GM12878 (cell line): ENCODE data around the gene TNNT2. TPM values are rescaled to one million over a fixed set of nuclear protein-coding genes. Genes with fewer than 3 reads are reported as not detected.

ENCODE experiments used
- ATAC-seq: fragments of 200-7000 bp; cut with Tn5 transposase; 3 replicates; pipeline ENCODE4 v1.9.1; 2020; ENCODE audit warnings: mild to moderate bottlenecking, moderate library complexity
- BruUV-seq: library from RNA; stranded (reverse); fragments of 400-500 nt; replicated peaks from 2 replicates; lab custom pipeline; 2021; lab: Mats Ljungman, UMichigan
- CTCF ChIA-PET: fragments of 300-600 bp; sonication (Branson Sonifier 250); formaldehyde crosslinking; extraction: SDS; loops from one replicate; lab custom pipeline; 2021; ENCODE audit warnings: inconsistent platforms; lab: Yijun Ruan, JAX
- POLR2A ChIA-PET: fragments of 350-600 bp; formaldehyde crosslinking; extraction: SDS; loops from one replicate; lab custom pipeline; 2021; ENCODE audit warnings: inconsistent platforms; lab: Charles Lee
- RAD21 ChIA-PET: fragments of 300-600 bp; sonication (Branson Sonifier 250); formaldehyde crosslinking; loops from one replicate; lab custom pipeline; 2023; ENCODE audit warnings: antibody characterized with exemption; ENCODE audit not compliant: unreplicated experiment; lab: Charles Lee
- SMC1A ChIA-PET: fragments of 300-600 bp; sonication (Branson Sonifier 250); formaldehyde crosslinking; loops from one replicate; lab custom pipeline; 2023; ENCODE audit not compliant: unreplicated experiment, uncharacterized antibody; lab: Charles Lee
- DNase-seq: peaks from one replicate; pipeline ENCODE4 v3.0.0-alpha.2; 2011; ENCODE audit warnings: low read depth, low spot score
- FAIRE-seq: peaks from 3 replicates; lab custom pipeline; 2011; peaks lifted over from hg19 to GRCh38; lab: Jason Lieb, UNC
- H2AFZ ChIP-seq: 2 replicates; pipeline ENCODE4 v1.6.0; 2011; ENCODE audit warnings: low read depth, low read length, control low read depth; ENCODE audit not compliant: control insufficient read depth
- H3K27ac ChIP-seq: 2 replicates; pipeline ENCODE4 v1.5.1; 2011; ENCODE audit warnings: control low read depth; ENCODE audit not compliant: control insufficient read depth, insufficient read depth
- H3K27me3 ChIP-seq, 2 experiments: replicated peaks in 1 of 2; 2 replicates each; pipeline versions ENCODE4 v1.6.0 to v1.6.1; 2011; ENCODE audit warnings: low read length in 1 of 2; ENCODE audit not compliant: control insufficient read depth in 2 of 2, insufficient read depth in 2 of 2
- H3K36me3 ChIP-seq, 2 experiments: 2 replicates each; pipeline ENCODE4 v1.5.1; 2011; ENCODE audit warnings: low read length in 1 of 2; ENCODE audit not compliant: control insufficient read depth in 2 of 2, insufficient read depth in 2 of 2
- H3K4me1 ChIP-seq: 2 replicates; pipeline ENCODE4 v1.6.1; 2011; ENCODE audit warnings: mild to moderate bottlenecking, low read length, moderate library complexity, mixed read lengths; ENCODE audit not compliant: control insufficient read depth, insufficient read depth
- H3K4me2 ChIP-seq: 2 replicates; pipeline ENCODE4 v1.6.0; 2011; ENCODE audit warnings: control low read depth; ENCODE audit not compliant: control insufficient read depth, insufficient read depth
- H3K4me3 ChIP-seq: fragments of 200-600 bp; sonication (generic); 2 replicates; pipeline ENCODE4 v1.5.1; 2016
- H3K79me2 ChIP-seq: 2 replicates; pipeline ENCODE4 v1.6.0; 2011; ENCODE audit warnings: low read length; ENCODE audit not compliant: control insufficient read depth, insufficient read depth
- H3K9ac ChIP-seq: 2 replicates; pipeline ENCODE4 v1.8.0; 2011; ENCODE audit warnings: low read length, control low read depth, mixed read lengths; ENCODE audit not compliant: control insufficient read depth, insufficient read depth
- H3K9me3 ChIP-seq: replicated peaks from 3 replicates; pipeline ENCODE4 v1.5.1; 2011; ENCODE audit warnings: mild to moderate bottlenecking, low read length; ENCODE audit not compliant: control insufficient read depth, insufficient read depth
- H4K20me1 ChIP-seq: 2 replicates; pipeline ENCODE4 v1.6.0; 2011; ENCODE audit not compliant: control insufficient read depth, insufficient read depth
- CBX3 ChIP-seq: fragments of 200-600 bp; sonication (generic); IDR thresholded peaks from 2 replicates; pipeline ENCODE4 v1.6.1; 2016; ENCODE audit warnings: low read depth, borderline replicate concordance
- CEBPB ChIP-seq, 2 experiments: fragments of 150-350 bp in 1 of 2; IDR thresholded peaks; 2 replicates each; pipeline ENCODE4 v1.6.1; 2012 to 2014; ENCODE audit warnings: low read depth in 2 of 2, low read length in 2 of 2, borderline replicate concordance in 1 of 2, inconsistent platforms in 1 of 2
- EGR1 ChIP-seq, 2 experiments: IDR thresholded peaks; 1 replicate in 1 of 2; 2 replicates in 1 of 2; pipeline ENCODE4 v1.6.1; 2011 to 2012; ENCODE audit warnings: low read depth in 2 of 2, low read length in 2 of 2, borderline replicate concordance in 1 of 2, mild to moderate bottlenecking in 1 of 2, moderate library complexity in 1 of 2
- GABPA ChIP-seq: IDR thresholded peaks from 2 replicates; pipeline ENCODE4 v1.6.1; 2014; ENCODE audit warnings: antibody characterized with exemption, low read depth, mild to moderate bottlenecking, inconsistent platforms
- MEF2A ChIP-seq: IDR thresholded peaks from 2 replicates; pipeline ENCODE4 v1.6.1; 2011; ENCODE audit warnings: low read depth, mild to moderate bottlenecking, low read length, moderate library complexity; ENCODE audit not compliant: insufficient read depth
- NFIC ChIP-seq: IDR thresholded peaks from 2 replicates; pipeline ENCODE4 v1.6.1; 2012; ENCODE audit warnings: low read depth, mild to moderate bottlenecking, inconsistent platforms, low read length, moderate library complexity
- PAX8 ChIP-seq: fragments of 450-650 bp; IDR thresholded peaks from 2 replicates; pipeline ENCODE4 v1.6.1; 2017; ENCODE audit warnings: mild to moderate bottlenecking, moderate library complexity
- PML ChIP-seq: IDR thresholded peaks from 2 replicates; pipeline ENCODE4 v1.6.1; 2012; ENCODE audit warnings: low read length, inconsistent platforms
- SRF ChIP-seq, 2 experiments: IDR thresholded peaks; 2 replicates each; pipeline ENCODE4 v1.6.1; 2011; ENCODE audit warnings: low read depth in 2 of 2, low read length in 2 of 2, mild to moderate bottlenecking in 1 of 2, moderate library complexity in 1 of 2
- STAT1 ChIP-seq: fragments of 450-650 bp; conservative IDR thresholded peaks from 2 replicates; pipeline ENCODE4 v1.6.1; 2014; ENCODE audit warnings: antibody characterized with exemption, mild to moderate bottlenecking
- TARDBP ChIP-seq: IDR thresholded peaks from 2 replicates; pipeline ENCODE4 v1.6.1; 2016; ENCODE audit warnings: borderline replicate concordance
- ZNF384 ChIP-seq: IDR thresholded peaks from 2 replicates; pipeline ENCODE4 v1.6.1; 2012; ENCODE audit warnings: low read depth, mild to moderate bottlenecking, low read length, improper control_type of control experiment, borderline replicate concordance
- WGBS: methylation state at CpG from one replicate; pipeline ENCODE4 v1.1.6; 2016; ENCODE audit warnings: low lambda C conversion rate; ENCODE audit not compliant: insufficient replicate concordance, insufficient coverage; ENCODE audit errors: missing lambda C conversion rate; 5-methylcytosine and 5-hydroxymethylcytosine counted together
- in situ Hi-C: fragments of 300-500 bp; cut with MboI; formaldehyde crosslinking; loops from 9 replicates; pipeline ENCODE4 v1.14.3; 2018; ENCODE audit warnings: mixed read lengths
- intact Hi-C: fragments of 100-400 bp; cut with micrococcal nuclease; formaldehyde crosslinking; loops from one replicate; pipeline ENCODE4 v1.14.2; 2022; ENCODE audit not compliant: unreplicated experiment
- polyA plus RNA-seq, 11 experiments: library from polyadenylated mRNA; depleted of rRNA in 4 of 11; unstranded in 6 of 11; stranded (reverse) in 5 of 11; fragments of >200 nt; fragmentation: Nextera tagmentation in 4 of 11; fragmentation: Illumina TruSeq in 1 of 11; extraction: Ambion mirVana in 4 of 11; extraction: Trizol in 1 of 11; gene quantifications; 1 replicate in 1 of 11; 2 replicates in 10 of 11; pipeline versions ENCODE4 v1.2.1 to v1.2.3, GENCODE V29; 2011 to 2016; ENCODE audit warnings: inconsistent platforms in 2 of 11, missing spikeins in 2 of 11, low read depth in 1 of 11
- total RNA-seq, 4 experiments: library from RNA; depleted of rRNA in 3 of 4; stranded (reverse); fragments of >200 nt in 3 of 4; fragmentation: Illumina TruSeq in 1 of 4; extraction: Trizol in 1 of 4; gene quantifications; 2 replicates each; pipeline versions ENCODE4 v1.2.1 to v1.2.3, GENCODE V29; 2013 to 2021
- TF ChIP-seq, protein P1 (sequence below): IDR thresholded peaks from 2 replicates; pipeline ENCODE4 v1.6.1; 2012; ENCODE audit warnings: low read depth, low read length, improper control_type of control experiment
- TF ChIP-seq, protein P2 (sequence below): IDR thresholded peaks from 2 replicates; pipeline ENCODE4 v1.6.1; 2011; ENCODE audit warnings: borderline replicate concordance, low read depth, mild to moderate bottlenecking, moderate library complexity, mixed read lengths, low read length; ENCODE audit not compliant: insufficient read depth; ENCODE audit errors: extremely low read length
- TF ChIP-seq, protein P3 (sequence below): IDR thresholded peaks from 2 replicates; pipeline ENCODE4 v1.6.1; 2011; ENCODE audit warnings: mild to moderate bottlenecking, low read depth, low read length, moderate library complexity; ENCODE audit not compliant: insufficient replicate concordance

TNNT2 gene
- total and polyA plus RNA-seq, 10 of the 15 experiments (the other 5 are each of a cell fraction or from before 2014, with no cell fraction given), result 2.2 TPM; not detected in 9

DNA sequence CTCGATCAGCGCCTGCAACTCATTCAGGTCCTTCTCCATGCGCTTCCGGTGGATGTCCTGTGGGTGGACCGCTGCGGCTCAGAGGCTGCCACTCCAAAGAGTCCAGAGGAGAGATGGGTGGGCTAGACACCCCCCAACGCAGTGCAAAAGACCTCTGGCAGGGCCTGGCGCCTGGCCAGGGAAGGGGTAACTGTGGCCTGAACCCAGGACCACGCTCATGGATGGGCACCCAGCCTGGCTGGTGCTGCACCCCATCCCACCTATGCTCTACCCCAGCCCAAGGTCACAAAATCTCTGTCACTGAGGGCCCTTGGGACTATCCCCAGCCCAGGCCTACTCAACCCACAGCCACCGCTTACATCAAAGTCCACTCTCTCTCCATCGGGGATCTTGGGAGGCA is 12.2 kb downstream of the TNNT2 start:
- Histone ChIP-seq H3K27ac (no peak overlapping the region), H2AFZ (no peak overlapping the region), H3K27me3 (peaks cover 3% of the 10 kb centered on the region in 2 experiments), H3K36me3 (no peaks in the 10 kb centered on the region), H3K9ac (no peak overlapping the region), H3K9me3 (no peaks in the 10 kb centered on the region), H3K4me2 (no peak overlapping the region), H4K20me1 (no peaks in the 10 kb centered on the region), H3K4me1 (no peaks in the 10 kb centered on the region), H3K79me2 (no peaks in the 10 kb centered on the region), H3K4me3 (no peak overlapping the region)
- BruUV-seq, result no TSS peak
- in situ Hi-C loops (no loop called here), intact Hi-C loops (loop anchor here (10.0 kb wide), 1 partner anchor 280 kb away; no protein-coding TSS in a partner anchor)
- ChIA-PET POLR2A (no interaction called here), CTCF (interaction anchor here (0.6 to 1.2 kb wide), 3 partner anchors 15 to 147 kb away, joined by 3 read pairs; no protein-coding TSS in a partner anchor), RAD21 (no interaction called here), SMC1A (no interaction called here)
- FAIRE-seq (no peak), ATAC-seq (no peak), DNase-seq (no peak)
- TF ChIP-seq GABPA, result no peak
- 63% methylated on average over 11 of the region's 11 CpGs for WGBS

DNA sequence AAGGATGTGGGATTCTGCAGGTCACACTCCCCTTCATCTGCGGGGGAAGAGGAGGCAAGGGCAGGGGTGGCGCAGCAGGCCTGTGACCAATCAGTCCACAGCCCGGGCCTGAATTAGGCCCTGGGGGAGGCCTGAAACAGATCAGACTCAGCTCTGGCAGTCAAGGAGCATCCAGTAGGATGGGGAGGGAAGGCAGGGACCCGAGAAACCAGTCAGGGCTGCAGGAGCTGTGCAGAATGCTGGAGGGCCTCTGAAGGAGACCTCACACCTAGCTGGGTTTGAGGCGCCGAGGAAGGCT is 12.7 kb downstream of the TNNT2 start:
- RAD21 ChIA-PET, result no interaction called here
- TF ChIP-seq, protein P1, sequence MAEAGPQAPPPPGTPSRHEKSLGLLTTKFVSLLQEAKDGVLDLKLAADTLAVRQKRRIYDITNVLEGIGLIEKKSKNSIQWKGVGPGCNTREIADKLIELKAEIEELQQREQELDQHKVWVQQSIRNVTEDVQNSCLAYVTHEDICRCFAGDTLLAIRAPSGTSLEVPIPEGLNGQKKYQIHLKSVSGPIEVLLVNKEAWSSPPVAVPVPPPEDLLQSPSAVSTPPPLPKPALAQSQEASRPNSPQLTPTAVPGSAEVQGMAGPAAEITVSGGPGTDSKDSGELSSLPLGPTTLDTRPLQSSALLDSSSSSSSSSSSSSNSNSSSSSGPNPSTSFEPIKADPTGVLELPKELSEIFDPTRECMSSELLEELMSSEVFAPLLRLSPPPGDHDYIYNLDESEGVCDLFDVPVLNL, result no peak
- TF ChIP-seq, protein P2, sequence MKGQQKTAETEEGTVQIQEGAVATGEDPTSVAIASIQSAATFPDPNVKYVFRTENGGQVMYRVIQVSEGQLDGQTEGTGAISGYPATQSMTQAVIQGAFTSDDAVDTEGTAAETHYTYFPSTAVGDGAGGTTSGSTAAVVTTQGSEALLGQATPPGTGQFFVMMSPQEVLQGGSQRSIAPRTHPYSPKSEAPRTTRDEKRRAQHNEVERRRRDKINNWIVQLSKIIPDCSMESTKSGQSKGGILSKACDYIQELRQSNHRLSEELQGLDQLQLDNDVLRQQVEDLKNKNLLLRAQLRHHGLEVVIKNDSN, result no peak
- TF ChIP-seq CBX3 (no peak), ZNF384 (no peak), NFIC (no peak), EGR1 (IDR thresholded peaks at IDR 0.05; ENCODE audit: borderline replicate concordance in 1 of 2, low read depth in 2 of 2, low read length in 2 of 2) (no peak), PAX8 (no peak), MEF2A (no peak), CEBPB (IDR thresholded peaks at IDR 0.05; ENCODE audit: borderline replicate concordance in 1 of 2, low read depth in 2 of 2, low read length in 2 of 2) (no peak), STAT1 (no peak), TARDBP (no peak), SRF (IDR thresholded peaks at IDR 0.05; ENCODE audit: low read depth in 2 of 2, low read length in 2 of 2) (no peak), PML (no peak)
- TF ChIP-seq, protein P3, sequence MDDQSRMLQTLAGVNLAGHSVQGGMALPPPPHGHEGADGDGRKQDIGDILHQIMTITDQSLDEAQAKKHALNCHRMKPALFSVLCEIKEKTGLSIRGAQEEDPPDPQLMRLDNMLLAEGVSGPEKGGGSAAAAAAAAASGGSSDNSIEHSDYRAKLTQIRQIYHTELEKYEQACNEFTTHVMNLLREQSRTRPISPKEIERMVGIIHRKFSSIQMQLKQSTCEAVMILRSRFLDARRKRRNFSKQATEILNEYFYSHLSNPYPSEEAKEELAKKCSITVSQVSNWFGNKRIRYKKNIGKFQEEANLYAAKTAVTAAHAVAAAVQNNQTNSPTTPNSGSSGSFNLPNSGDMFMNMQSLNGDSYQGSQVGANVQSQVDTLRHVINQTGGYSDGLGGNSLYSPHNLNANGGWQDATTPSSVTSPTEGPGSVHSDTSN, result no peak

More for the DNA sequence above, 12.7 kb downstream of the TNNT2 start:
- 32% methylated on average over 6 of the region's 6 CpGs for WGBS
- BruUV-seq, result no TSS peak
- no peaks in the 10 kb centered on the region for H3K9me3 ChIP-seq
- ATAC-seq, result no peak
- FAIRE-seq, result no peak
- H3K4me2 ChIP-seq, result no peak overlapping the region
- CTCF ChIA-PET, result interaction anchor here (1.1 to 1.2 kb wide), 2 partner anchors 15 to 147 kb away, joined by 3 read pairs; no protein-coding TSS in a partner anchor
- H2AFZ ChIP-seq, result no peak overlapping the region
- no peaks in the 10 kb centered on the region for H3K36me3 ChIP-seq
- no peak for DNase-seq
- peaks cover 3% of the 10 kb centered on the region in 2 experiments for H3K27me3 ChIP-seq
- no peaks in the 10 kb centered on the region for H4K20me1 ChIP-seq
- SMC1A ChIA-PET, result no interaction called here
- in situ Hi-C loops (no loop called here), intact Hi-C loops (loop anchor here (10.0 kb wide), 1 partner anchor 280 kb away; no protein-coding TSS in a partner anchor)
- H3K4me3 ChIP-seq, result no peak overlapping the region
- H3K4me1 ChIP-seq, result no peaks in the 10 kb centered on the region
- H3K79me2 ChIP-seq, result no peaks in the 10 kb centered on the region
- no peak overlapping the region for H3K9ac ChIP-seq
- POLR2A ChIA-PET, result no interaction called here
- H3K27ac ChIP-seq, result no peak overlapping the region
